Measurements from ENCODE around the gene CDK14. TPM values are rescaled to one million over a fixed set of nuclear protein-coding genes. Genes with fewer than 3 reads are reported as not detected.

The CDK14 gene
- total RNA-seq, 1 experiment from 2014 or later: 57.9 TPM

DNA sequence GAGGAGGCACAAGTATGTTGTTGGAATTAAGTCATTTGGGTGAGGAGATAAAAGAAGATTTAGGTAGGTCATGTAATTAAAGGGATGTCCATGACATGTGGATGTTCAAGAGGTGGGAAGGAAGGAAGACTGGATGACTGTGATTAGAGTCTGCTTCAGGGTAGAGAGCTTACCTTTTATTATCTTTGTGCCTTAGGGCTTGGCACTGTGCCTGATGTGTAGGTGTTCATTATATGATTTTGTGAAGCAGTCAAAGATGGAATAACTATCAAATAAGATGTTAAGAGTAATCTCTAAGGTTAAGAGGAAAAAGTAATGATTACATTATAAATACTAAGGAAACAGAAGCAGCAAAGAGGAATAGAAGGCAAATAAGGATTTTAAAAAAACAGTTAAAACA lies 97.8 kb downstream of the CDK14 start:
- H3K4me1 Mint-ChIP-seq: peaks cover 11% of the 10 kb centered on the region
- peaks cover 7% of the 10 kb centered on the region for H3K9me3 Mint-ChIP-seq
- H3K4me3 Mint-ChIP-seq: no peak overlapping the region
- no peak for ATAC-seq
- peaks cover 5% of the 10 kb centered on the region for H3K36me3 Mint-ChIP-seq
- H3K27ac Mint-ChIP-seq: no peak overlapping the region
- CTCF ChIA-PET: interaction anchor here (1.9 kb wide), 1 partner anchor 7 kb away, joined by 8 read pairs; no protein-coding TSS in a partner anchor
- H3K27me3 Mint-ChIP-seq (ENCODE audit: low read depth): no peaks in the 10 kb centered on the region
- no peak for DNase-seq (ENCODE audit: low spot score)
- TF ChIP-seq MXD4 (CRISPR knock-in tag; IDR thresholded peaks at IDR 0.05; ENCODE audit: borderline replicate concordance): no peak
- TF ChIP-seq, protein P1, sequence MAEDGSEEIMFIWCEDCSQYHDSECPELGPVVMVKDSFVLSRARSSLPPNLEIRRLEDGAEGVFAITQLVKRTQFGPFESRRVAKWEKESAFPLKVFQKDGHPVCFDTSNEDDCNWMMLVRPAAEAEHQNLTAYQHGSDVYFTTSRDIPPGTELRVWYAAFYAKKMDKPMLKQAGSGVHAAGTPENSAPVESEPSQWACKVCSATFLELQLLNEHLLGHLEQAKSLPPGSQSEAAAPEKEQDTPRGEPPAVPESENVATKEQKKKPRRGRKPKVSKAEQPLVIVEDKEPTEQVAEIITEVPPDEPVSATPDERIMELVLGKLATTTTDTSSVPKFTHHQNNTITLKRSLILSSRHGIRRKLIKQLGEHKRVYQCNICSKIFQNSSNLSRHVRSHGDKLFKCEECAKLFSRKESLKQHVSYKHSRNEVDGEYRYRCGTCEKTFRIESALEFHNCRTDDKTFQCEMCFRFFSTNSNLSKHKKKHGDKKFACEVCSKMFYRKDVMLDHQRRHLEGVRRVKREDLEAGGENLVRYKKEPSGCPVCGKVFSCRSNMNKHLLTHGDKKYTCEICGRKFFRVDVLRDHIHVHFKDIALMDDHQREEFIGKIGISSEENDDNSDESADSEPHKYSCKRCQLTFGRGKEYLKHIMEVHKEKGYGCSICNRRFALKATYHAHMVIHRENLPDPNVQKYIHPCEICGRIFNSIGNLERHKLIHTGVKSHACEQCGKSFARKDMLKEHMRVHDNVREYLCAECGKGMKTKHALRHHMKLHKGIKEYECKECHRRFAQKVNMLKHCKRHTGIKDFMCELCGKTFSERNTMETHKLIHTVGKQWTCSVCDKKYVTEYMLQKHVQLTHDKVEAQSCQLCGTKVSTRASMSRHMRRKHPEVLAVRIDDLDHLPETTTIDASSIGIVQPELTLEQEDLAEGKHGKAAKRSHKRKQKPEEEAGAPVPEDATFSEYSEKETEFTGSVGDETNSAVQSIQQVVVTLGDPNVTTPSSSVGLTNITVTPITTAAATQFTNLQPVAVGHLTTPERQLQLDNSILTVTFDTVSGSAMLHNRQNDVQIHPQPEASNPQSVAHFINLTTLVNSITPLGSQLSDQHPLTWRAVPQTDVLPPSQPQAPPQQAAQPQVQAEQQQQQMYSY (CRISPR knock-in tag; IDR thresholded peaks at IDR 0.05): no peak
- TF ChIP-seq ZNF671 (CRISPR knock-in tag; IDR thresholded peaks at IDR 0.05): no peak
- TF ChIP-seq ATF1 (CRISPR knock-in tag; IDR thresholded peaks at IDR 0.05): no peak
- TF ChIP-seq CDX4 (CRISPR knock-in tag; IDR thresholded peaks at IDR 0.05; ENCODE audit: borderline replicate concordance): no peak
- no peak for TF ChIP-seq FOXK1 (CRISPR knock-in tag; IDR thresholded peaks at IDR 0.05)
- TF ChIP-seq CBFB (CRISPR knock-in tag; IDR thresholded peaks at IDR 0.05; ENCODE audit: low read depth): no peak
- no peak for TF ChIP-seq GTF2I (CRISPR knock-in tag; conservative IDR thresholded peaks at IDR 0.05)
- TF ChIP-seq ATF2 (CRISPR knock-in tag; IDR thresholded peaks at IDR 0.05; ENCODE audit: borderline replicate concordance, low read depth): no peak
- TF ChIP-seq, protein P2, sequence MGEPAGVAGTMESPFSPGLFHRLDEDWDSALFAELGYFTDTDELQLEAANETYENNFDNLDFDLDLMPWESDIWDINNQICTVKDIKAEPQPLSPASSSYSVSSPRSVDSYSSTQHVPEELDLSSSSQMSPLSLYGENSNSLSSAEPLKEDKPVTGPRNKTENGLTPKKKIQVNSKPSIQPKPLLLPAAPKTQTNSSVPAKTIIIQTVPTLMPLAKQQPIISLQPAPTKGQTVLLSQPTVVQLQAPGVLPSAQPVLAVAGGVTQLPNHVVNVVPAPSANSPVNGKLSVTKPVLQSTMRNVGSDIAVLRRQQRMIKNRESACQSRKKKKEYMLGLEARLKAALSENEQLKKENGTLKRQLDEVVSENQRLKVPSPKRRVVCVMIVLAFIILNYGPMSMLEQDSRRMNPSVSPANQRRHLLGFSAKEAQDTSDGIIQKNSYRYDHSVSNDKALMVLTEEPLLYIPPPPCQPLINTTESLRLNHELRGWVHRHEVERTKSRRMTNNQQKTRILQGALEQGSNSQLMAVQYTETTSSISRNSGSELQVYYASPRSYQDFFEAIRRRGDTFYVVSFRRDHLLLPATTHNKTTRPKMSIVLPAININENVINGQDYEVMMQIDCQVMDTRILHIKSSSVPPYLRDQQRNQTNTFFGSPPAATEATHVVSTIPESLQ (CRISPR knock-in tag; IDR thresholded peaks at IDR 0.05): no peak
- POLR2A ChIA-PET: no interaction called here

DNA sequence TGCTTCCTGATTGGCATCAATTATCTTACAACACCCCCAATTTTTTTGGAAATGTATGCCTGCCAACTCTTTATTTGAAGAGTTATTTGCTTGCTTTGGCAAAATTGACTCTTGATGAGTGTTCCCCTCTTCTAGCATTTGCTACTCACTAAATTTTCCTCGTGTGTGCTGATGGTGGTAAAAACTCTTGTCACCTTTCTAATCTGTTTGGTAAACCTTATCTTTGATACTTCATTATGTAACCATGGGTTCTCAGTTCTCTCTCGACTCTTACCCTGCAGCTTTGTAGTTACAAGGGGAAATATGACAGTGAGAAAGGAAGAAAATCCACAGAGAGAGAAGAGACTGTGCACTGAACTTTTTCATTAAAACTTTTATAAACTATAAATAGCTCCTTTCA lies 102.5 kb downstream of the CDK14 start:
- peak overlapping the region; percentile 9; the same call in 1 of the 2 replicates for H3K27ac Mint-ChIP-seq
- H3K9me3 Mint-ChIP-seq: peaks cover 7% of the 10 kb centered on the region
- TF ChIP-seq ZNF232 (CRISPR knock-in tag; IDR thresholded peaks at IDR 0.05) (no peak), GTF2I (CRISPR knock-in tag; conservative IDR thresholded peaks at IDR 0.05) (no peak), CDX4 (CRISPR knock-in tag; IDR thresholded peaks at IDR 0.05; ENCODE audit: borderline replicate concordance) (no peak), SOX15 (CRISPR knock-in tag; IDR thresholded peaks at IDR 0.05) (no peak), ZNF219 (CRISPR knock-in tag; IDR thresholded peaks at IDR 0.05; ENCODE audit: borderline replicate concordance) (no peak), ELF4 (CRISPR knock-in tag; IDR thresholded peaks at IDR 0.05; ENCODE audit: low read depth) (no peak), USF2 (CRISPR knock-in tag; IDR thresholded peaks at IDR 0.05) (no peak), ZBTB43 (CRISPR knock-in tag; IDR thresholded peaks at IDR 0.05) (no peak), MAX (CRISPR knock-in tag; IDR thresholded peaks at IDR 0.05) (no peak), ZNF317 (CRISPR knock-in tag; IDR thresholded peaks at IDR 0.05; ENCODE audit: borderline replicate concordance, low read depth) (no peak), ZNF416 (CRISPR knock-in tag; IDR thresholded peaks at IDR 0.05) (no peak)
- TF ChIP-seq, protein P3, sequence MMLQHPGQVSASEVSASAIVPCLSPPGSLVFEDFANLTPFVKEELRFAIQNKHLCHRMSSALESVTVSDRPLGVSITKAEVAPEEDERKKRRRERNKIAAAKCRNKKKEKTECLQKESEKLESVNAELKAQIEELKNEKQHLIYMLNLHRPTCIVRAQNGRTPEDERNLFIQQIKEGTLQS (CRISPR knock-in tag; conservative IDR thresholded peaks at IDR 0.05): no peak
- TF ChIP-seq, protein P2 (CRISPR knock-in tag; IDR thresholded peaks at IDR 0.05): no peak
- H3K4me3 Mint-ChIP-seq: no peak overlapping the region
- H3K27me3 Mint-ChIP-seq (ENCODE audit: low read depth): no peaks in the 10 kb centered on the region
- POLR2A ChIA-PET: no interaction called here
- CTCF ChIA-PET: interaction anchor here (1.1 kb wide), 1 partner anchor 336 kb away, joined by 3 read pairs; no protein-coding TSS in a partner anchor
- H3K4me1 Mint-ChIP-seq: peaks cover 17% of the 10 kb centered on the region
- no peak for ATAC-seq
- H3K36me3 Mint-ChIP-seq: peaks cover 5% of the 10 kb centered on the region
- no peak for DNase-seq (ENCODE audit: low spot score)
